Fibroblast of lung (primary cell): ENCODE measurements around the gene LRIF1.

Experiments used
- CTCF ChIP-seq, 2 donors: IDR thresholded peaks in 1 of 2; conservative IDR thresholded peaks in 1 of 2; 1 replicate in 1 of 2; 2 replicates in 1 of 2; pipeline ENCODE4 v1.5.1; 2011 to 2012; ENCODE audit warnings: low read length in 2 of 2, control low read depth in 1 of 2, inconsistent platforms in 1 of 2, low read depth in 1 of 2, mild to moderate bottlenecking in 1 of 2
- EZH2 ChIP-seq: IDR thresholded peaks from 2 replicates; pipeline ENCODE4 v1.5.1; 2012; ENCODE audit warnings: low read length, control low read depth, mild to moderate bottlenecking; ENCODE audit errors: missing control alignments

- TF ChIP-seq CTCF (conservative IDR thresholded peaks at IDR 0.05 in 1 of 2, IDR thresholded peaks at IDR 0.05 in 1 of 2; ENCODE audit: low read depth in 1 of 2, low read length in 2 of 2) (no peak), EZH2 (no peak)
Measured at GRCh38 chr1:110986407-110986891, 22.7 kb upstream of the LRIF1 start.
